HuH-7 (cell line): ENCODE data around the gene RITA1.
"Not testable (repeated sequence)": the region's sequence is repeated elsewhere in the genome, so short reads cannot be mapped to it uniquely, and the experiment has no call there.

Experiments used
- DNase-seq: peaks from one replicate; pipeline ENCODE4 v3.0.0; 2011; ENCODE audit warnings: low spot score

RITA1 gene

GRCh38 chr12:113203852-113204760, 18.6 kb downstream of the RITA1 start:
- DNase-seq: no peak

- no peak for DNase-seq
Measured at GRCh38 chr12:113204804-113205203, 19.3 kb downstream of the RITA1 start.

DNA sequence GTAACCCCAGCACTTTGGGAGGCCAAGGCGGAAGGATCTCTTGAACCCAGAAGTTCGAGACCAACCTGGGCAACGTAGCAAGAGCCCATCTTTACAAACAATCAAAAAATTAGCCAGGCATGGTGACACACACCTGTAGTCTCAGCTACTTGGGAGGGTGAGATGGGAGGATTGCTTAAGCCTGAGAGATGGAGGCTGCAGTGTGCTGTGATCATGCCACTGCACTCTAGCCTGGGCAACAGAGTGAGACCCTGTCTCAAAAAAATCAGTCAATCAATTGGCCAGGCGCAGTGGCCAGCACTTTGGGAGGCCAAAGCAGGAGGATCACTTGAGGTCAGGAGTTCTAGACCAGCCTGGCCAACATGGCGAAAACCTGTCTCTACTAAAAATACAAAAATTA, 21.3 kb downstream of the RITA1 start:
- DNase-seq: not testable (repeated sequence)

DNA sequence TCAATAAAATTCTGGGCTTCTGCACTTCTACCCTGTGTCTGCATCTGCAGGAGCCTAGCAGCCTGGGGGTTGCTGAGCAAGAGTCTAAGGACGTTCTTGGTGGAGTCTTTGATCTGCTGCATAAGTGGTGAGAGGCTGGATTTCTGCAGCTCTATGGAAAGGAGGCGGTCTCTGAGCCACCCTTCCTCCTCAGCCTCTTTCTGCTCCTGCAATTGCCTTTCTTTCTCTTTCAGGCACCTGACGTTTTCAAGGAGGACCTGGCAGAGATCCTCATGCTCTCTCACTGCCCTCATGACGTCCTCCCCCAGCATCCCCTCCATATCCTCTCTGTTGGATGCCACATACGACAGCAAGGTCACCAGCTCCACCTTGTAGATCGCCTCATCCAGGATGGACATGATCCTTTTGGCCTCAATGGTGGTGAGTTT, 22.1 kb downstream of the RITA1 start:
- DNase-seq: no peak

- no peak for DNase-seq
Measured at GRCh38 chr12:113208041-113208934, 22.8 kb downstream of the RITA1 start.

GRCh38 chr12:113211160-113211559, 25.6 kb downstream of the RITA1 start:
- DNase-seq: no peak

DNA sequence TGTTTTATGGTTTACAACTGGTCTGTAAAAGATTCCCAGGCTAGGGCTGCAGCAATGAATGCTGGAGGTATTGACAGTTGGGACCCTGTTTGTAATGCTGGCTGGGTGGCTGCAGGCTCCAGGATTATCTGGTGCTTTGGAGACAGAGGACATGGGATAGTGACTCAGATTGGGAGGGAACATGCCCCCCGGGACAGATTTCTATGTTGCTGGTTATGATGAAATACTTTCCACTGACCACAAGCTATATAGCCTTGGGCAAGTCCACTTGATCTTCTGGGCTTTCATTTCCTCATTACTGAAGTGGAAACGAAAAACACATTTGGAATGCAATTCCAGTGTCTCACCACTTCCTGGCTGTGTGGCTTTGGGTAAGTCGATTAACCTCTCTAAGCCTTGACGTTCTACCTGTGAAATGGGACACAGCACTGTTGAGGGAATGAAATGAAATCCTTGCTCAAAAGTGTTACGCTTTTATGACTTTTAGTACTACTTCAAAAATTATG, 29.4 kb downstream of the RITA1 start:
- DNase-seq: peak; percentile 62

DNA sequence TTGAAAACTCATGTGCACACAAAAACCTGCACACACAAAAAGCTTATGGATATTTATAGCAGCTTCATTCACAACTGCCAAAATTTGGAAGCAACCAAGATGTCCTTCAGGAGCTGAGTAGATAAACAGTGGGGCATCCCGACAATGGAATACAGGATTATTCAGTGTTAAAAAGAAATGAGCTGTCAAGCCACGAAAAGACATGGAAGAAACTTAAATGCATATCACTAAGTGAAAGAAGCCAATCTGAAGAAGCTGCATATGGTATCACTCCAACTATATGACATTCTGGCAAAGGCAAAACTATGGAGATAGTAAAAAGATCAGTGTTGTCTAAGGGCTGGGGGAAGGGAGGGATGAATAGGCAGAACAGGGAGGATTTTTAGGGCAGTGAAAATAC, 30.5 kb downstream of the RITA1 start:
- no peak for DNase-seq

GRCh38 chr12:113220593-113221180, 35.2 kb downstream of the RITA1 start:
- no peak for DNase-seq

- DNase-seq: peak; percentile 95
Measured at GRCh38 chr12:113221181-113221996, 35.9 kb downstream of the RITA1 start, which contains the start of gene TPCN1. TSS of gene TPCN1 (plus strand) at chr12:113221464. CDS start at chr12:113226853, 5,389 bp downstream.

- no peak for DNase-seq
Measured at GRCh38 chr12:113221997-113222729, 36.6 kb downstream of the RITA1 start.

DNA sequence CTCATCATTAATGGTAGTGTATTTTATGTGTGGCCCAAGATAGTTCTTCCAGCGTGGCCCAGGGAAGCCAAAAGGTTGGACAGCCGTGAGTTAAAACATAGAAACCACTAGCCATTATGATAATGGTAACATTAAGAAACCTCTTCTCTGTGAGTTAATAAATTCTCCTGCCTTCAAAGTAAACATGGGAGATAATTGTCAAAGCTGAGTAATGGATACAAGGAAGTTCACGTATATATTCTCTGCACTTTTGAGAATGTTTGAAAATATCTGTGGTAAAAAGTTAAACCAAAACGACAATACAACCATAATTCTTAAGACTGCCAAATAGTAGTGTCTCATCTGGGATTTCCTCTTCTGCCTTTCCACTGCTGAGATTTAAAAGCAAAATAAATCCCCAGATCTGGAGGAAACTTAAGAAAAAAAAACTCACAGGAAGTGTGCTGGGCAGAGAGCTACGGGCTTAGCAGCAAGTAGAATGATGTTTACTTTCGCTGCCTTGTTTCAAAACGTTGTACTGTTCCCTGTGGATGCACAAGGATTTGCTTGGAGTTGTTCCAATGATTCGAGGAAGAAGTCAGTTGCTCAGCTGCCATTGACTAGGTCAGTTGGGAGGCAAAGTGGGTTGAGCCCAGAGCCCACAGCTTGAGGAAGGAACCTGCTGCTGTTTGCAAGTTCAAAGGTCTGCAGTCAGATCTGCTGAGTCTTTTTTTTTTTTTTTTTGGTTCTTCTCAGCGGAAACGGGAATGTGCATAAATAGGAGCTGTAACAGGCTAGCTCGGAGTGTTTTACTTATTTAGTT, 37.4 kb downstream of the RITA1 start:
- DNase-seq: peak; percentile 80

DNA sequence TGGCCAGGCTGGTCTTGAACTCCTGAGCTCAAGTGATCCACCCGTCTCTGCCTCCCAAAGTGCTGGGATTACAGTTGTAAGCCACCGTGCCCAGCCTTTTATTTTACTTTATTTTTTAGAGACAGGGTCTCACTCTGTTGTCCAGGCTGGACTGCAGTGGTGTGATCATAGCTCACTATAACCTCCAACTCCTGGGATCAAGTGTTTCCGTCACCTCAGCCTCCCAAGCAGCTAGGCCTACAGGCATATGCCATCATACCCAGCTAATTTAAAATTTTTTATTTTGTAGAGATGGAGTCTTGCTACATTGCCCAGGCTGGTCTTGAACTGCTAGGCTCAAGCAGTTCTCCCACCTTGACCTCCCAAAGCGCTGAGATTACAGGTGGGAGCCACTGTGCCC, 39.4 kb downstream of the RITA1 start:
- no peak for DNase-seq

- no peak for DNase-seq
Measured at GRCh38 chr12:113226696-113227568, 41.4 kb downstream of the RITA1 start.

DNA sequence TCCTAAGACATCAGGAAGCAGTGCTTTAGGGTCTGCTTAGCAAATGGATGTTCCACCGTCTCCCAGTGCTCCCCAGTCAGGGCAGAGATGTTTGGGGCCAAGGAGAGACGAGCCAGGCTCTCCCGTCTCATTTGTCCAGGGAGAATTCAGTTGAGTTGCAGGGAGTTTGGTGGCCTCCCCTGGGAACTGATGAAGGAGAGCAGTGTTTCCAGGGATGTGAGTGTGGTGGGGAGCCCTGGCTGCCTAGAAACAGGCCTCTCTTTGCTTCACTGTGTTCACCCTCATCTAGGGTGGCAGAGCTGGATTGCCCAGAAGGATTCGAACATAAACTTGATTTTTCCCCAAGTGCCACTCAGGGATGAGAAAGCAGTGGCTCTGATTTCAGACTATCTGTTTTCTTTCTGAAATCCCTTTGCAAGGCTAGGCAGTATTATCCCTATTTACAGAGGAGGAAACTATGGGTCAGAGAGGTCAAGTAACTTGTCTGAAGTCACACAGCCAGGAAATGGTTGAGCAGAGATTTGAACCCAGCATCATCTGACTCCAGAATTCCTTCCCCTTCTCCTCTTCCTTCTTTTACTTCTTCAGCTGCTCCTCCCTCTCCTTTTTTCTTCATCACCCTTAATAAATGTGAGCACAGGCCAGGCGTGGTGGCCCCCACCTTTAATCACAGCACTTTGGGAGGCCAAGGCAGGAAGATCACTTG, 42.3 kb downstream of the RITA1 start:
- no peak for DNase-seq

DNA sequence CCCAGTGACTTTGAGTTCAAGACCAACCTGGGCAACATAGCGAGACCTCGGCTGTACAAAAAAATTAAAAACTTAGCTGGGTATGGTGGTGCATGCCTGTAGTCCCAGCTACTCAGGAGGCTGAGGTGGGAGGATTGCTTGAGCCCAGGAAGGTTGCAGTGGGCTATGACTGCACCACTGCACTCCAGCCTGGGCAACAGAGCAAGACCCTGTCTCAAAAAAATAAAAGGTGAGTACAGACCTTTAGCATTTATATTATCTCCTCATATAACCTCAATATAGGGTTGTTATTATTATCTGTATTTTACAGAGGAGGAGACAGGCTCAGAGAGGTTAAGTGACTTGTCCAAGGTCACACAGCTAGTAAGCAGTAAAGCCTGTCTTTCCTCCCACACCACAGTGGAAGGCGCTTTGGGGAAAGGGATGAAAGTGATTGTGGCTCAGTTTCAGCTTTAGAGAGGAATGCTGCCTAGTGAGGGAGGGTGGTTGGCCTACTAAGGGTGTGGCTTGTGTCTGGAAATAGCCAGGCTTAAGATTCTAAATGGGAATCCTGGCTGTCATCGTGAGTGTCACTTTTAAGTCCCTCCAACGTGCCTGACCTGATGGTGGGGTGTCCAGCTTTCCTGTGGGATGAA, 43.0 kb downstream of the RITA1 start:
- DNase-seq: no peak
